Fibroblast of mammary gland (primary cell): ENCODE measurements around the gene RAPGEF2.
"Not testable (repeated sequence)": the region's sequence is repeated elsewhere in the genome, so short reads cannot be mapped to it uniquely, and the experiment has no call there.

Experiments
- DNase-seq: peaks from one replicate; pipeline ENCODE4 v3.0.0-alpha.2; 2010; ENCODE audit warnings: low read depth
- H3K4me3 ChIP-seq: 2 replicates; pipeline ENCODE4 v1.5.1; 2011; ENCODE audit warnings: low read depth, mild to moderate bottlenecking, low read length, moderate library complexity; ENCODE audit not compliant: control insufficient read depth
- TF ChIP-seq, protein P1 (sequence below): conservative IDR thresholded peaks from 2 replicates; pipeline ENCODE4 v1.5.1; 2011; ENCODE audit warnings: low read depth, low read length, inconsistent platforms; ENCODE audit not compliant: control insufficient read depth, insufficient read depth

RAPGEF2 gene

GRCh38 chr4:159158985-159159384, 56.1 kb downstream of the RAPGEF2 start:
- no peak overlapping the region for H3K4me3 ChIP-seq
- DNase-seq = no peak
- TF ChIP-seq, protein P1, sequence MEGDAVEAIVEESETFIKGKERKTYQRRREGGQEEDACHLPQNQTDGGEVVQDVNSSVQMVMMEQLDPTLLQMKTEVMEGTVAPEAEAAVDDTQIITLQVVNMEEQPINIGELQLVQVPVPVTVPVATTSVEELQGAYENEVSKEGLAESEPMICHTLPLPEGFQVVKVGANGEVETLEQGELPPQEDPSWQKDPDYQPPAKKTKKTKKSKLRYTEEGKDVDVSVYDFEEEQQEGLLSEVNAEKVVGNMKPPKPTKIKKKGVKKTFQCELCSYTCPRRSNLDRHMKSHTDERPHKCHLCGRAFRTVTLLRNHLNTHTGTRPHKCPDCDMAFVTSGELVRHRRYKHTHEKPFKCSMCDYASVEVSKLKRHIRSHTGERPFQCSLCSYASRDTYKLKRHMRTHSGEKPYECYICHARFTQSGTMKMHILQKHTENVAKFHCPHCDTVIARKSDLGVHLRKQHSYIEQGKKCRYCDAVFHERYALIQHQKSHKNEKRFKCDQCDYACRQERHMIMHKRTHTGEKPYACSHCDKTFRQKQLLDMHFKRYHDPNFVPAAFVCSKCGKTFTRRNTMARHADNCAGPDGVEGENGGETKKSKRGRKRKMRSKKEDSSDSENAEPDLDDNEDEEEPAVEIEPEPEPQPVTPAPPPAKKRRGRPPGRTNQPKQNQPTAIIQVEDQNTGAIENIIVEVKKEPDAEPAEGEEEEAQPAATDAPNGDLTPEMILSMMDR = no peak

GRCh38 chr4:159159611-159160010, 56.7 kb downstream of the RAPGEF2 start:
- TF ChIP-seq, protein P1 = no peak
- H3K4me3 ChIP-seq = no peak overlapping the region
- no peak for DNase-seq

DNA sequence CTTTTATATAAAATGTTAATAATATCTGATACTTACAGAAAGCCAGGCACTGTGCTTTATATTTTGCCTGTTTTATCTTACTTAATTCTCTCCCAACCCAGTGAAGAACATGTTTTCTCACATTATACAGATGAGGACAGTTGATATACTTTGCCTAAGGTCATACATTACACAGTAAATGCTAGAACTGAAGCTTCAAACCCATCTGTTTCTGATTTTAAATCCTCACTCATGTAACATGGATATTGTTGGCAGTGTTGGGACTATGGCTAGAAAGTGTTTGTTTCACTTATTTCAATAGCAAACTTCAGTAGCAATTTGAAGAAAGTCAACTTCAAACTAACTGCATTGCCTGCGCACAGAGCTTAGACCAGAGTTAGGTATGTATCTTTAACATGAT, 57.4 kb downstream of the RAPGEF2 start:
- TF ChIP-seq, protein P1 = no peak
- DNase-seq = peak; percentile 38

DNA sequence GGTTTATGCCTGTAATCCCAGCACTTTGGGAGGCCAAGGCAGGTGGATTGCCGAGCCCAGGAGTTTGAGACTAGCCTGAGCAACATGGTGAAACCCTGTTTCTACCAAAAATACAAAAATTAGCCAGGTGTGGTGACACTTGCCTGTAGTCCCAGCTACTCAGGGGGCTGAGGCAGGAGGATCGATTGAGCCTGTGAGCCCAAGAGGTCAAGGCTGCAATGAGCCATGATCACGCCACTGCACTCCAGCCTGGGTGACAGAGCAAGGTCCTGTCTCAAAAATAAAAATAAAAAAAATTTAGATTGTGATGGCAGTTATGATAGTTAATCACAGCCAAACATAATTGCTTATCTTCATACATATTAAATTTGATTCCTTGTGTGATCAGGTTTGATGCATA, 58.6 kb downstream of the RAPGEF2 start:
- not testable (repeated sequence) for H3K4me3 ChIP-seq, DNase-seq

More for the DNA sequence above, 57.4 kb downstream of the RAPGEF2 start:
- no peak overlapping the region for H3K4me3 ChIP-seq

DNA sequence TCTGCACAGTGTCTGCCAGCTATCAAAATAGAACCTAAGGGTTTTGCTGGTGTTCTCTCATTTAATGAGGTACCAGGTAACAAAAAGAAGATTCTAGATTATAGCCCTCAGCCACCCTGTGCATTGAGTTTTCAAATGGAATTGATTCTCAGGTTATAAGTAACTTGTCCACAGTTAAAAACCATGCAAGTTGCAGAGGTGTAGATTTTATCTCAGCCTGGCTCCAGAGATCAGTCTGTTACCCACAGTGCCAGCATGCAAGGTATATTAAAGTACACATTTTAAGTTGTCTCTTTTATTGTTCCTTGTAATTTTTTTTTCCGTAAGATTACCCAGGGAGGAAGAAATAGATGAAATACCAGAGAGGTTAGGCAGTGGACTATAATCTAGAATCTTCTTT, 59.7 kb downstream of the RAPGEF2 start:
- TF ChIP-seq, protein P1 = no peak
- no peak overlapping the region for H3K4me3 ChIP-seq
- DNase-seq = no peak

DNA sequence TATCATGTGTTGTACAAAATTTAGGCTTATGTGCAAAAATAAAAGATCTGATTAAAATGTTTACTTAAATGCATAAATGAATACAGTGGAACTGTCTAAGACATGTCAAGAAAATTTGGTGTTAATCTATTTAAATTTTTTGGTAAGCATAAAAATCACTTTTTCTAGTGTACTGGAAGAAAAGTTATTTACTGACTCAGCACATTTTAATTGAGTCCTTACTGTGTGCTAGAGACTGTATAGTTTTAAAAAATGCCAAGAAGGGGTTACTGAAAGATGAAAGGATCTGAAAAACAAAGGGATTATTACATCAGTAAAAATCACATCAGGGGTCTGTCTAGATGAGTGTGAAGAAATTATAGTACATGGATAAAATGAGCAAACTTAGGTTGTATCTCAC, 60.6 kb downstream of the RAPGEF2 start:
- TF ChIP-seq, protein P1 = no peak
- no peak for DNase-seq
- no peak overlapping the region for H3K4me3 ChIP-seq

GRCh38 chr4:159169404-159170302, 66.8 kb downstream of the RAPGEF2 start:
- H3K4me3 ChIP-seq = no peak overlapping the region
- TF ChIP-seq, protein P1 = no peak

More at GRCh38 chr4:159169404-159170302, 66.8 kb downstream of the RAPGEF2 start:
- DNase-seq = no peak
